NCI-H1417 treated with DMSO at 0.1 percent for 48 hours (cell line): ENCODE results near the gene RDH13.
"Not testable (repeated sequence)": the region's sequence is repeated elsewhere in the genome, so short reads cannot be mapped to it uniquely, and the experiment has no call there.

Experiments
- DNase-seq: peaks from one replicate; lab custom pipeline; 2025; lab: John Stamatoyannopoulos, UW

RDH13 gene

DNA sequence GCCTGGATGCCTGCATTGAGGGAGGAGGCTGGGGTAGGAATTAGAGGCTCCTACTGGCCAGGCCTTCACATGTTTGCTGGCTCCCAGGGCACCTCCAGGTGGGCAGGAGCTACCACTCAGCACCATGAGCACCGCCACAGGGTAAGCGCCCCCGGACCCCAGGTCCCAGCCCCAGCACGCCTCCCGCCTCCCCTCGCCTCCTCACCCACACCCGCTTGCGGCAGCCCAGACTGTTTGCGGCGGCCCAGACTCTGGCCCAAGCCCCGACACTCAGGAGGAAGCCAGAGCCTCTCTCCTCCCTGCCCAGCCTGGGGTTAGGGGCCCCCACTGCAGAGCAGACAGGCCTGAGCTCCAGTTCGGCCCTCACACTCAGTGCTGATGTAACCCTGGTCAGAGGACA, 13.4 kb upstream of the RDH13 start:
- no peak for DNase-seq

GRCh38 chr19:55075371-55075998, 12.5 kb upstream of the RDH13 start, which contains the start of gene EPS8L1:
Gene EPS8L1, plus strand, starts transcription at chr19:55075869. Its CDS starts 576 bp downstream, at chr19:55076445.
- DNase-seq, result no peak

DNA sequence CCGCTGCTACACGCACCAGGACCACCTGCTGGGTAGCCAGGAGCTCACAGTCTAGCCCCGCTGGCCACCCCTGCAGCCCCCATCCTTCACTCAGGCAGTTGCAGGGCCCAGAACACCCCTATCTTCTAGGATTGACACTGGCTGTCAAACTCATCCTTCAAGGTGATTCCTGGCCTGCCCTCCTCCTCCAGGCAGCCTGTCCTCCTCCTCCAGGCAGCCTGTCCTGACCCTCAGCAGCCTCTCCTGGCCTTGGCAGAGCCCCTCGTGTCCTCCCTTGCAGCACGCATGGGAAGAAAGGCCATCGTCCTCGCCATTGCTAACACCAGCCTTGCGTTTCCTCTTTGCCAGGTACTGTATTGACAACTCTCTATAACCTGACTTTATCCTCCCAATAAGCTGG, 9.0 kb upstream of the RDH13 start:
- DNase-seq, result no peak

DNA sequence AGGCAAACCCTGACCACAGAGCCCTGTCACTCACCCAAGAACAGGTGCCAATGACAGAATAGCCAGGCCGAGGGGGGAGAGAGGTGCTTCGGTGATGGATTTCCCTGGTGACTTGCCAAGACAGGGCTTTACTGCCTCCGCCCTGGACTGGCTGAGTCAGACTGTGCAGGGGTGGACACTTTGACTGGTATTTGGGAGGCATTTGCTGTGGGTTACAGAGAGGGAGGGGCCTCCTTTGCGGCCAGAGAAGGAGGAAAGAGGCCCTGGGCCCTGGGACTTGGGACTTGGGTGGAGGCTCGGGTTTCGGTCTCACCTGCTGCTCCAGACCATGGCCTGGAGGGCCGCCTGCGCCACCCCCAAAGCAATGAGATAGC, 8.2 kb upstream of the RDH13 start:
- DNase-seq, result no peak

- DNase-seq, result no peak
Observed at GRCh38 chr19:55070466-55071128, 7.6 kb upstream of the RDH13 start.

GRCh38 chr19:55069865-55070197, 6.9 kb upstream of the RDH13 start:
- DNase-seq, result no peak

DNA sequence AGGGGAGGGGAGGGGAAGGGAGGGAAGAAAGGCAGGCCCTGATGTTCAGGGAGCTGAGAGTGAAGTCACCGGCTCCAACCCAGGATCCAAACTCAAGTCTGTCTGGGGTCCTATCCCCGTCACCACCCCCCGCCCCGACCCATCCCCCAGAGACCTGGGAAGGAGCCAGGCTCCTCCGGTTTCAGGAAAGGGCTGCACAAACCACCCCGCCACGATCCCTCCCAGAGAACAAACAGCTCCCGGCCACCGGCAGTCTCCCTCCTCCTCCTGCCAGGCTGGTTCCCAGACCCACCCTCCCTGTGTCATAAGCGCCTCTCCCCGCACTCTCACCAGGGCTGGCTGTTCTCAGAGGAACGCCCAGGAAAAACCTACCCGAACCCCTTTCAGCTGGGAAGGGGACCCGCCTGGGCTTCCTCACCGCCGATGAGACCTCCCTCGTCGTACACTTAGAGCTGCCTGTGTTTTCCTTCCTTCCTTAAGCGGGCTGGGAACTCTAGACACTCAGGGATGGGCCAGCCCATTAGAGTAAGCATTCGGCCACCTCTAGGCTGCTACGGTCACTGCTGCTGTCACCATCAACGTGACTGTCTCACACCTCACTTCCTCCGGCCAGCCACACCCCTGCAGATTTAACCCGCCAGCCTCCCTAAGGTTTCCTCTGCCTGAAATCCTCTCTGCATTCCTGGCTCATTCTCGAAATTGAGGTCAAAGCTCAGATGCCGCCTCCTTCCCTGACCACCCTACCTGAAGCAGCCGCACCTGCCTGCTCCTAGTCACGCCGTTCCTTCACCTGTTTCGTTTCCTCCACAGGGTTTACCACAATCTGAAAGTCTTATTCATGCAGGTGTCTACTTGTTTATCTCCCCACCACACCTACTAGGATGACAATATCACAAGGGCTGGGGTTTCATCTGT, 6.3 kb upstream of the RDH13 start:
- DNase-seq, result no peak

- no peak for DNase-seq
Observed at GRCh38 chr19:55067869-55068268, 4.9 kb upstream of the RDH13 start.

GRCh38 chr19:55066107-55066709, 3.3 kb upstream of the RDH13 start:
- DNase-seq, result no peak

DNA sequence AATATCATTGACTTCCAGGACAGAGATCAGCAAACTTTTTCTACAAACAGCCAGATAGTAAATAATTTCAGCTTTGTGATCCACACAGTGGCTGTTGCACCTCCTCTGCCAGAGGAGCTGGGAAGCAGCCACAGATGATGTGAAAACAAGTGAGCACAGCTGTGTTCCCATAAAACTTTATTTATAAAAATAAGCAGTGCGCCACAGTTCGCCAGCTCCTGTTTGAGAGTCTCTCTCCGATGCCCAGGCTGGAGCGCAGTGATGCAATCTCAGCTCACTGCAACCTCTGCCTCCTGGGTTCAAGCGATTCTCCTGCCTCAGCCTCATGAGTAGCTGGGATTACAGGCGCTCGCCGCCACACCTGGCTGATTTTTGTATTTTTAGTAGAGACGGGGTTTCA, 2.6 kb upstream of the RDH13 start:
- not testable (repeated sequence) for DNase-seq

DNA sequence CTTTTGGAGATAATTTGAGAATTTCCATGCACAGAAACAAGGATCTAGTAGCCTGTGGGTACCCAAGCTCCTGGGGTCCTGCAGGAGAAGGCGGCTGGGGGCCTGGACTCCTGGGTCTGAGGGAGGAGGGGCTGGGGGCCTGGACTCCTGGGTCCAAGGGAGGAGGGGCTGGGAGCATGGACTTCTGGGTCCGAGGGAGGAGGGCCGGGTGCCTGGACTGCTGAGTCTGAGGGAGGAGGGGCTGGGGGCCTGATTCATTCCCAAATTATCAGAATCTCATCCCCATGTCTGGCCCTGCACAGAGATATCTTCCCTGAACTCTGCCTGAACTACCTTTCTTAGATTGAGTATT, 520 bp upstream of the RDH13 start:
- no peak for DNase-seq

DNA sequence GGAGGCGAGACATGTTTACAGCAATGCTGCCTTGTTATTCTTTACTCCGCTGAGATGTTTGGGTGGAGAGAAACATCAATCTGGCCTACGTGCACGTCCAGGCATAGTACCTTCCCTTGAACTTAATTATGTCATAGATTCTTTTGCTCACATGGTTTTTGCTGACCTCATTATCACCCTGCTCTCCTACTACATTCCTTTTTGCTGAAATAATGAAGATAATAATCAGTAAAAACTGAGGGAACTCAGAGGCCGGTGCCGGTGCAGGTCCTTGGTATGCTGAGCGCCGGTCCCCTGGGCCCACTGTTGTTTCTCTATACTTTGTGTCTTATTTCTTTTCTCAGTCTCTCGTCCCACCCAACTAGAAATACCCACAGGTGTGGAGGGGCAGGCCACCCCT, 2.7 kb downstream of the RDH13 start:
- not testable (repeated sequence) for DNase-seq

GRCh38 chr19:55058781-55059610, 4.0 kb downstream of the RDH13 start:
- DNase-seq, result no peak

DNA sequence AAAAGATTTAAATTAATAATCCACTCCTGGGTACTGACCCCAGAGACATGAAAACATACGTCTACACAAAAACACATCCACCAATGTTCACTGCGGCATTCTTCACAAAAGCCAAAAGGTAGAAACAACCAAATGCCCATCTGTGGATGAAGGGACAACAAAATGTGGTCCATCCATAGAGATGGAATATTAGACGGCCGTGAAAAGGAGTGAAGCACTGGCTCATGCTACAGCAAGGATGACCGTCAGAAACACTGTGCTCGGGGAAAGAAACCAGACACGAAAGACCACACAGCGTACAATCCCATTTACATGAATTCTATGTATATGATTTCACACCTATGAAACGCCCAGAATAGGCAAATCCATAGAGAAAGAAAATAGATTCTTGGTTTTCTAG, 6.1 kb downstream of the RDH13 start:
- DNase-seq, result no peak

DNA sequence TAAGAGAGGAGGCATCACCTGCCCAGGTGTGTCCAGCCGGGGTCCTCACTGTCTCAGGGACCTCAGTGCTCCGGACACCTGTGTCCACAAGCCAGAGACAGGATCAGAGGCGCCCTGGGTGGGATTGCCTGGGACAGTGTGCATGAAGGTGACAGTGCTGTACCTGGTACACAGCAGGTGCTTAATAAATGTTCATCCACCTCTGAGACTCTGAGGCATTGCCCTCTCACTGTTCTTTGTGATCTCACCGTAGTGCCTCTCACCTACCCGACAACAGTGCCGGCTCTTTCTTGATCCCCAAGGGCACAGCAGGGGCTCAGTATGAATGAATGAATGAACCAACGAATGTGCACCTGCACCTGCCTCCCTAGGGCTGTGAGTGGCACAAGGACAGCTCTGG, 9.2 kb downstream of the RDH13 start:
- no peak for DNase-seq

GRCh38 chr19:55050749-55051532, 12.0 kb downstream of the RDH13 start:
- no peak for DNase-seq

DNA sequence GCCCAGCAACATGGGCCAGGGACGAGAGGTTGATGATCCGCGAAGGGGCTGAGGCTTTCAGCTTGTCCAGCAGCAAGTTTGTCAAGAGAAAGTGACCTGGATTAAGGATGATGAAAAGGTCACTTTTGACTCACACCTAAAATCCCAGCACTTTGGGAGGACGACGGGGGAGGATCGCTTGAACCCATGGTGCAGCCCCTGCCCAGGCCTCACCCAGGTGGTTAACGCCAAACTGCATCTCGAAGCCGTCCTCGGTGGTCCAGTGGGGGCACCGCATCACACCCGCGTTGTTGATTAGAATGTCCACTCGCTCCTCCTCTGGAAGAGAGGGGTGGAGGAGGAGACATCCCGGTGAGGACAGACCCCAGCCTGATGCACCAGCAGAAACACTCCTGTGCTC, 14.5 kb downstream of the RDH13 start:
- DNase-seq, result no peak

DNA sequence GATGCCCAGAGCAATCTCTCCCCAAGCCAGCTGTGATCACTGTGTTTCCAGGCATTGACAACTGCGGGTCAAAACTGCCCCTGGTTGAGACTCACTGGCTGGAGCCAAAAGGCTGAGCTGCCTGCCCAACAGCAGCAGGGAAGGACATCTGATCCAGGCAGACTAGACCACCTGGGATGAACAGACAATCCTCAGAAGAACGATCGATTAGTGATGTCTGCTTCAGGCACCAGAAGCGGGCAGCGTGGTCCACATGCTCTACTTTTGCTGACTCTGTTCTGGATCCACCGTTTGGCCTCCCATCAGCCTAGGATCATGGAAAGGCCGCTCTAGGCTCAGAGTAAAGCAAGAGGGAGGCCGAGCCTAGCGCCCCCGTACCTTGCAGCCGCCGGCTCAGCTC, 15.0 kb downstream of the RDH13 start:
- DNase-seq, result no peak

GRCh38 chr19:55046975-55047622, 15.8 kb downstream of the RDH13 start:
- no peak for DNase-seq
